GM19395 (cell line): Measurements from ENCODE around the gene NLRP1.

ENCODE experiments used
- ATAC-seq: cut with Tn5 transposase; IDR thresholded peaks from one replicate; pipeline ENCODE4 v1.9.1; 2021; ENCODE audit warnings: mild to moderate bottlenecking, moderate library complexity; ENCODE audit not compliant: unreplicated experiment

Gene NLRP1

DNA sequence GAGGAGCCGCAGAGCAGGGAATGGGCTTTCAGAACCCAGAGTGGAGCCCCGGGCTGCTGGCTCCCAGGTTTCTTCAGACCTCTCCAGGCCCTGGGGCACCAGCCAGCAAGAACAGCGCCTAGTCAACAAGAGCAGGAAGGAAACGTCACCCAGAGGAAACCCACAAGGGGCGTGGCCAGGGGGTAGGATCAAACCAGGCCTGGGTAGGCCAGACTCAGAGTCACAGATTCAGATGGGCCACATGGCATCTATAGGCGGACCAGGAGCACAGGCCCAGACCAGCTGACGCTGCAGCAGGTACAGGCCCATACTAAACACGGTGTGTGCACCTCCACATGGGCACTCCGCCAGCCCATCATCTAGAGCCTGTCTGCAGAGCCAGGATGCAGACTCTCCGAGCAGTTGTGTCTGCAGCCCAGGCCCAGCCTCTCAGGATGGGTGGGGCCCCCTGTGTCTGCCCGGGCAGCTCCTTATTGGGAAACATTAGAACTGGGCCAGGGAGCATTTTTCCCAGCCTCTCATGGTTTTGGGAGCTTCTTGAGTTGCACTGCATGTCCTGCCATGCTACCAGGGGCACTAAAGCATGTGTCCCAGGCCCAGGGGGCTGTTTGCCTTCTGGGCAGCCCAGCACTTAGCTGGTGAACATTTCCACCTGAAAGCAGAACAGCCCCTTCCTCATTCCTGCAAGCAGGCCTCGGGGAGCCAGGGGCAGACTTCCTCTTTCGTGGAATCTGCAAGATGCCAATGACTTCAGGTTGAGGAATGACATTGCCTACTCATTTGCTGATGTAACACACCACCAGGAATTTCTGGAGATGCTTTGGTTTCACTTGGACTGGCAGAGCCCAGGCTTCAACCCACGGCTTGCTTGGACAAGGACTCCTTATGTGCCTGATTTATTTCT lies at the start of gene NLRP1:
Gene NLRP1 (minus strand): TSS at position 127 of the 904 bp plus-strand sequence. CDS start 552 bp downstream, outside the sequence.
- ATAC-seq = peak; percentile 87

DNA sequence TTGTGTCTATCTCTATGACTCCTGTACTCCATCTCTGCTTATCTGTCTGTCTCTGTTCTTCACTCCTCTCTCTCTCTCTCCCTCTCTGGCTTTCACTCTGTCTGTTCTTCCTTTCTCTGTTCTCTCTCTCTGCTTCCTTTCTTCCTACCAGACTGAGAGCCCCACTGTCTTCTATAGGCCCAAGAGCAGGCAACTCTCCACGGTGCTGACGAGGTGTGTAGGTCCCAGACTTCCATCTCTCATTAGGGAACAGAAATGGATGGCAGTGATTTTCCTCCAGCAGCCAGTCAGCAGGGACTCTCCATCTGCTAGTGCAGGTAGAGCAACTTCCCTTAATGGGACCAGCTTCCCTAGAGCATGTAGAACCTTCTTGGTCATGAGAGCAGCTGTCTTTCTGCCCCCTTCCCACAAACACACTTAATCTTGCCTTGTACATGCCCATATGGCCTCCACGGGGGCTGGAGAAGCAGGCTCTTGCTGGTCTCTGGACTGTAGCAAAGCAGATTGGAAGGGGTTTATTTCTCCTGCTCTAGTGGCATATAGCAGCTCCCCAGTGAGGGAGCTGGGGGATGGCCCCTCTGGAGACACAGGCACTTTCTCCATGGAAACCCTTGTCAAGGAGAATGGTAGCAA lies 47.8 kb upstream of the NLRP1 start:
- no peak for ATAC-seq

- no peak for ATAC-seq
These were observed 46.1 kb upstream of the NLRP1 start for GRCh38 chr17:5630434-5630833.

GRCh38 chr17:5629128-5629527 lies 44.8 kb upstream of the NLRP1 start:
- no peak for ATAC-seq

DNA sequence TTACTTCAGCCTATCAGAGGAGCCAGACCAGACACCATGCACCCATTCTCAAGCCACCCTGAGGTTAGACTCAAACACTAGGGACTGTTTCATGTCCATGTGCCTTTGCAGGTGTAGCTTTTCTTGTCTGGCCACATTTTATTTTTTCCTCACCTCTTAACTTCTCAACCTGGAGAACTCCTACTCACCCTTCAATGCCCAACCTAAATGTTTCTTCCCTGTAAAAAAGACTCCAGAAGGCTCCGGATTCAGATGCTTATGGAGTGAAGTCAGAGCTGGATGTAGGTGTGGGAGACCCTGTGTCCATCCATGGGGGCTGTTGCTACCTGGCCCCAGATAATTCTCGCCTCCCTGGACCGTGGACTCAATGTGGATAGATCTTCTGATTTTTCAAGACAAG lies 44.0 kb upstream of the NLRP1 start:
- ATAC-seq = no peak

GRCh38 chr17:5624211-5624610 lies 39.9 kb upstream of the NLRP1 start:
- no peak for ATAC-seq

GRCh38 chr17:5621729-5622128 lies 37.4 kb upstream of the NLRP1 start:
- ATAC-seq = no peak

- no peak for ATAC-seq
These were observed 36.7 kb upstream of the NLRP1 start for GRCh38 chr17:5621026-5621425.

DNA sequence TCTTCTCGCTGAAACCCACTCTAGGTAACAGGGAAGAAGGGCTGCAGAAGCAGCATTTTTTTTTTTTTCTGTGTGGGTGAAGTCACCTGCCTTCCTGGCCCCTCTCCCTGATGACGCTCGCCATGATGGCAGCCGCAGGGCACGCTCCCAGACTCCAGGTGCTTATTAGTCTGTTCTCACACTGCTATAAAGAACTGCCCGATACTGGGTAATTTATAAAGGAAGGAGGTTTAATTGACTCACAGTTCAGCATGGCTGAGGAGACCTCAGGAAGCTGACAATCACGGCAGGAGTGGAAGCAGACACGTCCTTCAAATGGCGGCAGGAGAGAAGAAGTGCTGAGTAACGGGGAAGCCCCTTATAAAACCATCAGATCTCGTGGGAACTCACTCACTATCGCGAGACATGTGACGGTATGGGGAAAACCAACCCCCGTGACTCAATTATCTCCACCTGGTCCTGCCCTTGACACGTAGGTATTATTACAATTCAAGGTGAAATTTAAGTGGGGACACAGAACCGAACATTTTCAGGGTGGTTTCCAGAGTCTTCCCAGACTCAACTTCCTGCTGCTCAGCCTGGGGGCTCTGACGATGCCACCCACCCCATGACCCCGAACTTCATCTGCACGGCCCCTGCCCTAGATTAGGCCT lies 34.9 kb upstream of the NLRP1 start:
- ATAC-seq = no peak

DNA sequence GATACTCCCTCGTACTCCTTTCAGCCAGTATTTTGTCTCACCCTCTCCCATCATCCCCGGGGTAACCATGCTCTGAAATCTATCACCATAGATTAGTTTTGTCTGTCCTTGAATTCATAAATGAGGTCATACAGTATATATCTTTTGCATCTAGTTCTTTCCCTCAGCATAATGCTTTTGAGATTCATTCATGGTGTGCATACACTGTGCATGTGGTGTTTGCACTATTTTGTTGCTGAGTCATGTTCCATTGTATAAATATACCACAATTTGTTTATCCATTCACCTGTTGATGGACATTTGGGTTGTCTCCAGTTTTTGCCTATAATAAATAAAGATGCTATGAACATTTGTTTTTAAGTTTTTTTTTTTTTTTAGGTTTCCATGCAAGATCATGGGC lies 34.2 kb upstream of the NLRP1 start:
- no peak for ATAC-seq

DNA sequence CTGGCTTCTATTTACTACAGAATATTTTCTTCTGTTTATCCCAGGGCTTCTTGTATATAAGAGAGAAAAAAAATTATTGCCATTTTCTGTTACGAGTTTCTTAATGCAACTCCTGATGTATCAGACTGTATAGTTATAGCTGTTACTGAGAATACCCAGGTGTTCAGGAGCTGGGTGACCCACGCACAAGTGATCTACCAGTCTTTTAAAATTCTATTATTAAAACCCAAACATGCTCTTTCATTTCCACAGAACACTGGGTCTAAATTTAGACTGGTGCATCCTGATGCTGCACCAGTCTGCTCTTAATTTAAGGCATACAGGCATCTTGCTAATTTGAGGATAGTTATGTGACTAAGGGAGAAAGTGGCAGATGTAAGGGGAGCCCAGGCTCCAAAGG lies 31.2 kb upstream of the NLRP1 start:
- no peak for ATAC-seq

GRCh38 chr17:5610956-5611355 lies 26.6 kb upstream of the NLRP1 start:
- ATAC-seq = no peak

DNA sequence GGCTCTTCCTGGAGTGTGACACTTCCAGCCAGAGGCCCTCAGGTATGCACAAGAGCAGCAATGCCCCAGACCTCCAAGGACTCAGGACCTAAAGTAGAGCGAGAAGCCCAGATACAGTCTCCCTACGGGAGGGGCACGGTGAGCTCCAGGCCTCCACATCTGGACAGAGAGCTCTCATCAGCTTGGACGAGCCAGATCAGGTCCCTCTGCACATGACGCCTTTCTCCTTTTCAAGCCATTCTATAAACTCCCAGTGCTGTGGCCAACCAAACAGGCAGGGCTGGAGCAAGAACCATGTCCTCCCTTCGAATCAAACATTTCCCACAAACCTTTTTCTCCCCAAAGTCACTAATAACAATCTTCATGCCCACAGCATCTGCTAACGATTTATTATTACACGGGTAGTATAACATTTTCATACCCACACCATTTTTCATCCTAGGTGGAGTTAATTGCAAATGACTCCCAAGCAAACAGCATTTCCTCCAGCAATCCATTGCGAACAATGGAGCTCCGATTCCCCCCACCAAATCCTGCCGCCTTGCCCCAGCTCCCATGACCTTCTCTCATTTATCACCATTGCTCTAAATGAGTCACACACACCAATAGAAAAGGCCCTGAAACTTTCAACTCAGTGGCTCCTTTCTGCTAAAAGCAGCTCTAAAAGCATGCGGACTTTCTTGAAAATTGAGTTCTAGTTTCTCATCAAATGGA lies 24.2 kb upstream of the NLRP1 start:
- ATAC-seq = no peak

GRCh38 chr17:5607946-5608345 lies 23.6 kb upstream of the NLRP1 start:
- ATAC-seq = no peak

GRCh38 chr17:5605452-5605851 lies 21.1 kb upstream of the NLRP1 start:
- no peak for ATAC-seq

- no peak for ATAC-seq
These were observed 15.7 kb upstream of the NLRP1 start for GRCh38 chr17:5600041-5600440.

GRCh38 chr17:5598457-5598856 lies 14.1 kb upstream of the NLRP1 start:
- no peak for ATAC-seq

- ATAC-seq = no peak
These were observed 12.1 kb upstream of the NLRP1 start for GRCh38 chr17:5596421-5596820.

DNA sequence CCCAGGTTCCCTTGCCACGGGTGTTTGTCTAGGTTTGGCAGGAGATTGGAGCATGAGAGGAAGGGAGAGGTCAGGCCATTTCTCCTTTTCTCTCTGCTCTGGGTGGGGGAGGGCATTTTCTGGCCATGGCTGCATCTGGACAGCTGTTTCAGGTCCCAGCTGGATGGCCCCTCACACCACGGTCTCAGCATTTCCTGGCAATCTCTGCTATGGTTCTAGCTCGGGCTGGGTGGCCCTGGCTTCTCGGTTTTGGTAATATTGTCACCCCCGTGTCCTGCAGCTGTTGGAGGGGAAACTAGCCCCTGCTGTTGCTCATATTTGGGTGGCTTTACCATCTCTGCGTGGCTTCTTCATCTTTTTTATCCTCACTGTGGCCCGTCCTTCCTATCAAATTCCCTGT lies 11.5 kb upstream of the NLRP1 start:
- ATAC-seq = no peak

DNA sequence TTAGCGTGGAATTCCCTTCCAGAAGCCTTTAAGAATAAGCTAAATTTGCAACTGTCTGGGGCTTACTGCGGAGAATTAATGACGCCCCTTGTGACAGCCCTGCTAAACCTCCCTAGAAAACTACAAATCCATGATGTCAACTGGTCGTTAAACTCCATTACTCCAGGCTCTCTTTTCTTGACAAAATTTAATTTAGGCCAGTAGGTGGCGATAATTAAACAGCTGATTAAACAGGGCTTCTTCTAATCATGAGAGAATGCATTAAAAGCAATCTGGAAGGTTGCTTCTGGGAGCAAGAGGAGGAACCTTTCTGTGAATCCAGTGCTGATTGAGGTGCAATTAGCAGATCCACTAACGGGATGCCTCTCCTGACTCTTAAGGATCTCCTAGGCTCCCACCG lies 8.1 kb upstream of the NLRP1 start:
- ATAC-seq = no peak

GRCh38 chr17:5591966-5592365 lies 7.7 kb upstream of the NLRP1 start:
- ATAC-seq = no peak
